HG03025 (cell line): ENCODE results near the gene TOMM20.
"Not testable (repeated sequence)": the region's sequence is repeated elsewhere in the genome, so short reads cannot be mapped to it uniquely, and the experiment has no call there.

Experiments used
- ATAC-seq: cut with Tn5 transposase; IDR thresholded peaks from one replicate; pipeline ENCODE4 v1.9.1; 2021; ENCODE audit warnings: mild to moderate bottlenecking, moderate library complexity; ENCODE audit not compliant: unreplicated experiment, low FRiP score

The TOMM20 gene

GRCh38 chr1:235085411-235086117, 43.1 kb downstream of the TOMM20 start:
- ATAC-seq = not testable (repeated sequence)

GRCh38 chr1:235080788-235081187, 47.8 kb downstream of the TOMM20 start:
- ATAC-seq = not testable (repeated sequence)

DNA sequence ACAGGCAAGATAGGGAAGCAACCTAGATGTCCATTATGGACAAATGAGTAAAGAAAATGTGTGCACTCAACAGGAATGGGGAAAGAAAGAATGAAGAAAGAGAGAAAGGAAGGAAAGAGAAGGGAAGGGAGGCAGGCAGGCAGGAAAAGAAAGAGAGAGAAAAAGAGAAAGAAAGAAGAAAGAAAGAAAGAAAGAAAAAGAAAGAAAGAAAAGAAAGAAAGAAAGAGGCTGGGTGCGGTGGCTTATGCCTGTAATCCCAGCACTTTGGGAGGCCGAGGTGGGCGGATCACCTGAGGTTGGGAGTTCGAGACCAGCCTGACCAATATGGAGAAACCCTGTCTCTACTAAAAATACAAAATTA, 48.4 kb downstream of the TOMM20 start:
- ATAC-seq = not testable (repeated sequence)

DNA sequence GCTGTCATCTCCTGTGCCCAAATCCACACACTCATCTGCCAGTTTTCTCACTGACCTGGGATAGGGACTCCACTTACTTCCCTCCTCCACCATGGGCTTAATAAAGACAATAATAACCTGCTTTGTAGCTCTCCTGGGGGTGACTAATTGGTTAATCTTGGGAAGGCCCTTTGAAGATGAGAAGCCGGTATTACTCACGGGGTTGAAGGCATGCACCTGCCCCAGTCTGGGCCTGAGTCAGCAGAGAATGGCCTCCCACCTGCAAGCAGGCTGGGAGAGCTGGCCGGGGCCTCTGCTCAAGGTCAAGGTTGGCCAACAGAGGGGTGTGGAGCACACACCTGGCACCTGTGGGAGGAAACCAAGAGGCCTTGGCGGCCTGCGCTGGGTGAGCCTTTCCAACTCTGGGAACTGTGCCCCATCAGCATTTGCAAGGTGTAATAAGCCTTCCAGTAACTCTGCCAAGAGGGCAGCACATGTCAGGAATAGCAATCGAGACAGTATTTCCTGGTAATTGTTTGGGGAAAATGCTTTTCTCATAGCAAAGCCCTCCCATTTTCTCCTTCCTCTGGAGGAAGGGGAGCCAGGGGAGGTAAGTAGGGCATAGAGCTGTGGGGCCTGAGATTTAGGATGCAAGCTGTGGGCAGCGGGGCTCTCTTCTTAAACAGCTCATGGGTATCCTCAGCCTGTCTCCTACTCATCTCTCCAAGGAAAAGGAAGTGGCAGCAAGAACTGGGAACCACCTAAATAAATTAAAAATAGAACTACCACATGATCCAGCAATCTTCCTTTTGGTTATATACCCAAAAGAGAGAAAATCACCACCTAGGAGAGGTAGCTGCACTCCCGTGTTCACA, 49.0 kb downstream of the TOMM20 start:
- ATAC-seq = no peak

DNA sequence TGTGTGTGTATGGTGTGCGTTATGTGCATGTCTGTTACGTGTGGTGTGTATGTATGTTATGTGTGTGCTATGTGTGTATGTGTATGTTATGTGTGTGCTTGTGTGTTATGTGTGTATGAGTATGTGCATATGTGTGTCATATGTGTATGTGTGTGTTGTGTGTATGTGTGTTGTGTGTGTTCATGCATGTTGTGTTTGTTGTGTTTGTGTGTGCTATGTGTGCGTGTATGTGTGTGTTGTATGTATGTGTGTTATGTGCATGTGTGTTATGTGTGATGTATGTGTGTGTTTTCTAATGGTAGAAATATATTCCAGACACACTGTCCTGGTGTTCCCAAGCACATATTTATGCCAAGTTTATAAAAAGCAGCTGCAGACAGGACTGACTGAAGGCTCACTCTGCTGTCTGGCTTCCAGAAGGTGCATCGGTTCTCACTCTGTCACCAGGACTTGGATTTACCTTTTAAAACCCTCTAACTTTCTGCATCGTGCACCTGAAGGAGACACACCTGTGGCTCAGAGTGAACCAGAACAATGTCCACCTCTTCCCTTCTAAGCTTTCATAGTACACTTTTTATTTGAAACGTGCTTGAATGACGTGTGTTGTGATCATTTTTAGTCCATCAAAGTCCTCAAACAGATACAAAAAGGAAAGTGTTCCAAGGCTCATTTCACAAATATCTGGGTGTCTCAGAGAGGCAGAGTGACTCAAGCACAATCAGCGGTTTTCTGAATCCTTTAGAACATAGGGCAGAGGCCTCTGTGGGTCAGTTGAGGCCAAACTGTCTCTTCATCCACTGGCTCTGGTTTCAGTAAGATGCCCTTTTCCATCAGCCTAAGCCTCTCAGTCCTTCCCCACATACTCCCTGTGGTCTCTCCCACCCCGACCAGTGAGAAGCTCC, 49.9 kb downstream of the TOMM20 start:
- no peak for ATAC-seq

GRCh38 chr1:235077571-235078479, 50.8 kb downstream of the TOMM20 start:
- no peak for ATAC-seq

DNA sequence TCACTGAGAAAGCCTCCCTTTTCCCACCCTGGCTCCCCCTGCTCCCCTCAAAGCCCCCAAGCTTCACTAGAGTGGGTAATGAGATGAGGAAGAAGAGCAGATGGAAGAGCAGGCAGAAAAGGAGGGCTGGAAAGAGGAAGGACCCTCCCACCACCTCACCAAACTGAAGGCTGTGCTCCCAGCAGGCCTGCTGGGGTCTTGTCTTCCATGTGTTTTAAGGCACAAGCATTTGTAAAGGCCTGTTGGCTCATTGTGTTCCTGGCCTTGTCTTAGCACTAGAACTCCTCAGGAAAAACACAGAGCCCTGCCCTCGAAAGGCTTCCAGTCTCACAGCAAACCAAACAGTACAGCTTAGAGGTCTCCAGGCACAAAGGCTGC, 51.5 kb downstream of the TOMM20 start:
- ATAC-seq = no peak

DNA sequence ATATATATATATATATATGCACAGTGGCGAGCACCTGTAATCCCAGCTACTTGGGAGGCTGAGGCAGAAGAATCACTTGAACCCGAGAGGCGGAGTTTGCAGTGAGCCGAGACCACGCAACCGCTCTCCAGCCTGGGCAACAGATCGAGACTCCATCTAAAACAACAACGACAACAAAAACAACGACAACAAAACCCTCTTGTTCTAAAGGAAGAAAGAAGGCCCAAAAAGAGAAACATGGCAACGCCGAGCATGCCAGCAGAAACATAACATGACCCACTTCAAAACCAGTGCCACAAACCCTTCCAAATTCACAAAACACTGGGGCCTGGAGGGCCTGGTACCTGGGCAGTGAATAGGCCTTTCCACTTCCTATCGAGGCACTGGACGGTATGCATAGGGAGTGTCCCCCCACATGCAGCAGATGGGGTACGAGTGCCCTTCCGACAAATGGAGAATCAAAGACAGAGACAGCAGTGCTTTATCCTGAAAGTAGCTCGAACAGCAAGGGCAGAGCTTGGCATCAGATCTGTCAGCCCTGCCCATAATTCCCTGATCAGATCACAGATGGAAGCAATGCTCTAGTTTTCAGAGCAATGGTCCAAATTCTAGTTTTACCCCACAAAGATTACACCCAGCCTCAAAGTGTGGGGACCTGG, 52.0 kb downstream of the TOMM20 start:
- ATAC-seq = no peak

DNA sequence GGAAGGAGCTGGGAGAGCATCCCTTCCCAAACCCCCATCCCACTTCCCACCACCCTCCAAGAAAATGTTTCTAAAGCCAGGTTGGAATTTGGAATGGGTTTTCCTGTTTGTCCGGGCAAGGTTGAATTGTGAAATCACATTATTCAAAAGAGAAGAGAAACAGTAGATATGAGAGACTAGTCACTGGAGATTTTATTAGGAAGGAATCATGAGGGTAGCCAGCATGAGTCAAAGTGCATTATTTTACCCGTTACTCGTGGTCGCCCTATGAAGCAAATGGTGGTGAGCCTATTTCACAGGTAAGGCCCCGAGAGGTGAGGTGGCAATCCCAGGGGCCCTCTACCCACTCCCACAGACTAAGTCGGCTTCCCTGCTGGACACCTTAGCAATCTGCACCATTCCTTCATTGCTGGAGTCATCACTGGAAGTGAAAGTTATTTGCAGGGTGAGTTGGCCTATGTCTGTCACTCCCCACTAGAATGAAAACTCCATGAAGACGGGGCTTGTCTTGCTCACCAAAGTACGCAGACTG, 52.8 kb downstream of the TOMM20 start:
- no peak for ATAC-seq

GRCh38 chr1:235075048-235075776, 53.4 kb downstream of the TOMM20 start:
- ATAC-seq = peak; percentile 60

GRCh38 chr1:235074523-235075047, 54.1 kb downstream of the TOMM20 start:
- ATAC-seq = peak; percentile 36

DNA sequence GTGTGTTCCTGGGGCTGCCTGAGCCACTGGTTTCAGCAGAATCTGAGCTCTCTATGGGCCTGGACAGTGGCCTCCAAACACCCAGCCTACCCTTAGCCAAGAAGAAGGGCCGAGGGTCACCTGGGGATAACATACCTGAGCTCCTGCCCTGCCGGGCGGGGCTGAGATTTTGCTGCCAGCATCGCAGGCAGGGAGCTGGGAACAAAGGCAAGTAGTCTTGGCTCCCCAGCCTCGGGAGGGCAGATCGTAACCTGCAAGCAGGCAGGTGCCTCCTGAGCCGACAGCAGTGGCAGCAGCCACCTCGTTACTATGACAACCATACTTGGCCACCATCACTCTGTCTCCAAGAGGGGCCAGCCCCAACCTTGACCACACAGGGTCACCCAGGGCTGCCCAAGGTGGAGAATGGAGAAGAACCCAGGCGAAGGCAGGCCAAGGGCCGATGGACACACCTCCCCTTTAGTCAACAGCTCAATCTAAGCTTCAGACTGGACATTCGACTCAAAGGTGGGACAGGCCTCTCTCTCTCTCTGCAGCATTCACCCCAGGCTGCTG, 54.6 kb downstream of the TOMM20 start:
- ATAC-seq = no peak

DNA sequence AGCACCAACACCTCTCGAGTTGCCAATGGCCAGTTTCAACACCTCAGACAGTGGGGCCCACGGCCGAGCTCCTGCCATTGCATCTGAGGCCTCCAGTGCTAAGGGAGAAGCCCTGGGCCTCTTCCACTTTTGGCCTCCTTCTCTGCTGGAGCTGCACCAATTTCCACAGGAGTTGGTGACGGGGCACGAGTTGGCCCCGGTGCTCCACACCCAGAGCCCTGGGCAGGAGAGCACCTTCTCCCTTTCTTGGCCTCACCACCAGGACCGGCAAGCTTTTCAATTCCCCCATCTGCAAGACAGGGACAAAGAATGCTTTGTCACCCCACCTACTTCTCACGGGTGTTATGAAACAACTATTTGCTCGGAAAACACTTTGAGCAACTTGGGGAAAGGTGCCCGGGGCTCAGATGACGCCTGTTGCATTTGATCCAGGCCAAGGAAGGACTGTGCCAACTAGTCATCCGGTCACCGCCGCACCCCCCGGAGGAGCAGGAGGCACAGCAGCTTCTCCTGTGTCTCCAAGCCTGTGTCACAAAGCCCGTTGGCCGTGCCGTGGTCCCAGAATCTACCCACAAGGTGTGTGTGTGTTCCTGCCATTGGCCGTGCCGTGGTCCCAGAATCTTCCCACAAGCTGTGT, 55.2 kb downstream of the TOMM20 start:
- ATAC-seq = no peak

DNA sequence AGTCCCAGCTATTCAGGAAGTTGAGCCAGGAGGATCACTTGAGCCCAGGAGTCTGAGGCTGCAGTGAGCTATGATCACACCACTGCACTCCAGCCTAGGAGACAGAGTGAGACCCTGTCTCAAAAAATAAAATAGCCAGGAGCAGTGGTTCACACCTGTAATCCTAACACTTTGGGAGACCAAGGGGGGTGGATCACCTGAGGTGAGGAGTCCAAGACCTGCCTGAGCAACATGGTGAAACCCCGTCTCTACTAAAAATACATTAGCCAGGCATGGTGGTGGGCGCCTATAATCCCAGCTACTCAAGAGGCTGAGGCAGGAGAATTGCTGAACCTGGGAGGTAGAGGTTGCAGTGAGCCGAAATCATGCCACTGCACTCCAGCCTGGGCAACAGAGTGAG, 56.1 kb downstream of the TOMM20 start:
- not testable (repeated sequence) for ATAC-seq

- ATAC-seq = no peak
Measured at GRCh38 chr1:235072096-235072495, 56.5 kb downstream of the TOMM20 start.

DNA sequence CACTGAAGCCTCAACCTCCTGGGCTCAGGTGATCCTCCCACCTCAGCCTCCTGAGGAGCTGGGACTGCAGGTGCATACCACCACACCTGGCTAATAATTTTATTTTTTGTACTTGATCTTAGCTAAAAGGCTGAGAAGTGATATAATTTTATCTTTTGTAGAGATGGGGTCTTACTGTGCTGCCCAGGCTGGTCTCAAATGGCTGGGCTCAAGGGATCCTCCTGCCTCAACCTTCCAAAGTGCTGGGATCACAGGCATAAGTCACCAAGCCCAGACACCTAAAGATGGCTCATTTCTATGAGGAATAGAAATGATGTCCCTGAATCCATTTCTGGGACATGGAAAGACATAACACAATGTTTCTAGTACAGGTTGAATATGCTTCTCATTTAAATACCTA, 57.8 kb downstream of the TOMM20 start:
- no peak for ATAC-seq
